Adrenal gland (tissue), 12 donors: ENCODE results near the gene VSTM2L. TPM values are rescaled to one million over a fixed set of nuclear protein-coding genes. Genes with fewer than 3 reads are reported as not detected.

ENCODE experiments used
- DNase-seq, 7 donors: peaks; one replicate each; pipeline ENCODE4 v3.0.0-alpha.2; 2019 to 2020
- H3K27ac ChIP-seq, 5 donors: fragments of 200-600 bp; sonication (generic) in 4 of 5; 1 replicate in 3 of 5; 2 replicates in 2 of 5; pipeline versions ENCODE4 v1.5.1 to v1.8.0; 2016 to 2020; ENCODE audit warnings: mild to moderate bottlenecking in 1 of 5
- H3K27me3 ChIP-seq: fragments of 200-600 bp; 2 replicates; pipeline ENCODE4 v1.8.0; 2021
- H3K36me3 ChIP-seq, 2 donors: fragments of 200-600 bp; replicated peaks in 1 of 2; 1 replicate in 1 of 2; 2 replicates in 1 of 2; pipeline versions ENCODE4 v1.5.1 to v1.8.0; 2018 to 2022
- H3K4me1 ChIP-seq, 2 donors: fragments of 200-600 bp; replicated peaks in 1 of 2; 1 replicate in 1 of 2; 2 replicates in 1 of 2; pipeline versions ENCODE4 v1.5.1 to v1.8.0; 2018 to 2021
- H3K4me3 ChIP-seq, 4 donors: fragments of 200-600 bp; sonication (generic) in 3 of 4; one replicate each; pipeline ENCODE4 v1.5.1; 2016 to 2018
- H3K9me3 ChIP-seq, 3 donors: fragments of 200-600 bp; sonication (generic) in 1 of 3; replicated peaks in 1 of 3; 1 replicate in 2 of 3; 2 replicates in 1 of 3; pipeline versions ENCODE4 v1.5.1 to v1.8.0; 2016 to 2021
- CTCF ChIP-seq, 6 experiments: fragments of 450-650 bp in 4 of 6; fragments of 200-600 bp in 2 of 6; sonication (generic) in 1 of 6; IDR thresholded peaks; 1 replicate in 5 of 6; 2 replicates in 1 of 6; pipeline versions ENCODE4 v1.5.1 to v1.8.0; 2016 to 2021; ENCODE audit warnings: antibody characterized with exemption in 6 of 6, mild to moderate bottlenecking in 2 of 6, moderate library complexity in 1 of 6
- POLR2A ChIP-seq, 2 donors: fragments of 450-650 bp; IDR thresholded peaks; one replicate each; pipeline ENCODE4 v1.6.1; 2017; ENCODE audit warnings: antibody characterized with exemption in 2 of 2, mild to moderate bottlenecking in 2 of 2, moderate library complexity in 1 of 2
- WGBS, 4 donors: extraction: QIAGEN DNeasy Blood & Tissue Kit in 2 of 4; methylation state at CpG; one replicate each; pipeline versions ENCODE4 v1.1.5 to v1.1.7; 2013 to 2017; 5-methylcytosine and 5-hydroxymethylcytosine counted together
- intact Hi-C, 2 donors: fragments of 100-400 bp; cut with DNase I; formaldehyde crosslinking; loops; one replicate each; pipeline versions ENCODE4 v1.14.1 to v1.15.0; 2022 to 2023
- polyA plus RNA-seq, 3 donors: library from polyadenylated mRNA; stranded (reverse); fragments of 200-250 nt in 2 of 3; fragments of 350-450 nt in 1 of 3; fragmentation: Illumina TruSeq in 1 of 3; extraction: RNeasy Lipid Tissue Mini Kit (QIAGEN cat#74804) in 1 of 3; gene quantifications; one replicate each; pipeline ENCODE4 v1.2.3, GENCODE V29; 2013 to 2014
- total RNA-seq, 9 donors: library from RNA; depleted of rRNA in 4 of 9; stranded (reverse); fragments of >200 nt in 4 of 9; fragments of 120-200 nt in 1 of 9; fragmentation: NEBNext Ultra II Directional in 1 of 9; extraction: Animal tissue kit (Norgen Biotek cat#: 25700) in 1 of 9; gene quantifications; one replicate each; pipeline versions ENCODE4 v1.1.0 to v1.2.4, GENCODE V29; 2013 to 2023
- donor health status: healthy with polysubstance abuse.
- donor health status: Bipolar disorder and iron deficiency.
- donor health status: DM: yes; HTN: yes; CAD: no.
- donor health status: DM: no; HTN: no; CAD: no.
- donor health status: DM: no; HTN: no; CAD: no.
- donor health status: DM: yes; HTN: yes; CAD: no.

VSTM2L gene
- total and polyA plus RNA-seq, 12 donors: 0.36 to 21.8 (median 7.4) TPM

- no peak for DNase-seq
- Histone ChIP-seq H3K36me3 (no peaks in the 10 kb centered on the region), H3K4me3 (no peak overlapping the region), H3K27ac (no peak overlapping the region), H3K4me1 (no peaks in the 10 kb centered on the region), H3K27me3 (no peaks in the 10 kb centered on the region), H3K9me3 (no peaks in the 10 kb centered on the region)
- WGBS, 4 donors: 79 to 89% (median 84%) methylated on average over 1 to 13 of the region's 13 CpGs
- intact Hi-C loops: no loop called here
- TF ChIP-seq POLR2A (IDR thresholded peaks at IDR 0.05) (no peak), CTCF (IDR thresholded peaks at IDR 0.05) (no peak)
Observed at GRCh38 chr20:37890643-37891042, 12.3 kb upstream of the VSTM2L start.

GRCh38 chr20:37892001-37892400 is 10.9 kb upstream of the VSTM2L start:
- Histone ChIP-seq H3K4me3 (no peak overlapping the region), H3K9me3 (no peaks in the 10 kb centered on the region), H3K27me3 (no peaks in the 10 kb centered on the region), H3K36me3 (no peaks in the 10 kb centered on the region), H3K4me1 (peaks cover 0 to 5% of the 10 kb centered on the region in 2 donors), H3K27ac (no peak overlapping the region)
- 61 to 85% (median 68%) methylated on average over 8 to 9 of the region's 9 CpGs for WGBS, 4 donors
- no peak for DNase-seq
- intact Hi-C loops: no loop called here
- TF ChIP-seq POLR2A (IDR thresholded peaks at IDR 0.05): no peak
- TF ChIP-seq CTCF (IDR thresholded peaks at IDR 0.05): no peak

- H3K4me1 ChIP-seq: peaks cover 0 to 9% of the 10 kb centered on the region in 2 donors
- no peak for TF ChIP-seq CTCF (IDR thresholded peaks at IDR 0.05)
- no peak for TF ChIP-seq POLR2A (IDR thresholded peaks at IDR 0.05)
- intact Hi-C loops: no loop called here
- H3K27me3 ChIP-seq: no peaks in the 10 kb centered on the region
- no peaks in the 10 kb centered on the region for H3K9me3 ChIP-seq
- no peak overlapping the region for H3K27ac ChIP-seq
- no peak overlapping the region for H3K4me3 ChIP-seq
- no peak for DNase-seq
- no peaks in the 10 kb centered on the region for H3K36me3 ChIP-seq
- WGBS, 4 donors: 75 to 83% (median 80%) methylated on average over 5 of the region's 5 CpGs
Observed at GRCh38 chr20:37893566-37894241, 9.2 kb upstream of the VSTM2L start.

GRCh38 chr20:37894454-37894853 is 8.5 kb upstream of the VSTM2L start:
- TF ChIP-seq POLR2A (IDR thresholded peaks at IDR 0.05) (no peak), CTCF (IDR thresholded peaks at IDR 0.05) (no peak)
- H3K36me3 ChIP-seq: no peaks in the 10 kb centered on the region
- DNase-seq: no peak
- peaks cover 0 to 9% of the 10 kb centered on the region in 2 donors for H3K4me1 ChIP-seq
- no peaks in the 10 kb centered on the region for H3K27me3 ChIP-seq
- intact Hi-C loops: no loop called here
- H3K27ac ChIP-seq: no peak overlapping the region
- no peak overlapping the region for H3K4me3 ChIP-seq
- H3K9me3 ChIP-seq: no peaks in the 10 kb centered on the region
- 85 to 93% (median 93%) methylated on average over 3 to 4 of the region's 4 CpGs; no CpG with 5 or more reads in 1 of the 4 donors for WGBS, 4 donors
